GM20000 (cell line): Measurements from ENCODE around the gene SLC25A30.
A peak's percentile ranks its signal among the peaks of the same experiment; 100 is the strongest.

Experiments
- DNase-seq: peaks from one replicate; pipeline ENCODE4 v3.0.0; 2012; ENCODE audit warnings: low spot score
- CTCF ChIP-seq: IDR thresholded peaks from 2 replicates; pipeline ENCODE4 v1.5.1; 2012; ENCODE audit warnings: mild to moderate bottlenecking, control low read depth; ENCODE audit errors: extremely low read depth, missing control alignments

Gene SLC25A30

GRCh38 chr13:45373162-45373547 is 45.0 kb downstream of the SLC25A30 start:
- DNase-seq = no peak

GRCh38 chr13:45372189-45373161 is 45.7 kb downstream of the SLC25A30 start:
- DNase-seq = no peak
- no peak for TF ChIP-seq CTCF

More at GRCh38 chr13:45373162-45373547, 45.0 kb downstream of the SLC25A30 start:
- TF ChIP-seq CTCF = no peak

- DNase-seq = peak; percentile 73
- peak; percentile 80 for TF ChIP-seq CTCF
Observed at GRCh38 chr13:45370922-45371406, 47.2 kb downstream of the SLC25A30 start.

- DNase-seq = no peak
- no peak for TF ChIP-seq CTCF
Observed at GRCh38 chr13:45369116-45369515, 49.1 kb downstream of the SLC25A30 start.

GRCh38 chr13:45368571-45368970 is 49.6 kb downstream of the SLC25A30 start:
- no peak for DNase-seq
- TF ChIP-seq CTCF = no peak

- DNase-seq = no peak
- no peak for TF ChIP-seq CTCF
Observed at GRCh38 chr13:45368005-45368404, 50.2 kb downstream of the SLC25A30 start.

GRCh38 chr13:45367358-45367757 is 50.8 kb downstream of the SLC25A30 start:
- DNase-seq = peak; percentile 86
- no peak for TF ChIP-seq CTCF
